H9 (cell line): Measurements from ENCODE around the gene NR2F1-AS1. TPM values are rescaled to one million over a fixed set of nuclear protein-coding genes. Genes with fewer than 3 reads are reported as not detected.

Experiments used
- DNase-seq: peaks from one replicate; pipeline ENCODE4 v3.0.0-alpha.2; 2017
- H2AFZ ChIP-seq: one replicate; pipeline ENCODE4 v1.6.1; 2013; ENCODE audit warnings: mild to moderate bottlenecking, low read length, control low read depth, moderate library complexity
- H2AK5ac ChIP-seq: 2 replicates; pipeline ENCODE4 v1.6.1; 2013; ENCODE audit warnings: low read length, control low read depth, mixed read lengths; ENCODE audit not compliant: insufficient read length
- H2BK120ac ChIP-seq: one replicate; pipeline ENCODE4 v1.6.1; 2013; ENCODE audit warnings: low read depth, mild to moderate bottlenecking, low read length, control low read depth, inconsistent platforms; ENCODE audit not compliant: poor library complexity, severe bottlenecking
- H2BK12ac ChIP-seq: 2 replicates; pipeline ENCODE4 v1.6.1; 2013; ENCODE audit warnings: low read length, control low read depth, mixed read lengths, low read depth; ENCODE audit not compliant: insufficient read length
- H2BK15ac ChIP-seq: 2 replicates; pipeline ENCODE4 v1.6.1; 2013; ENCODE audit warnings: low read depth, low read length, control low read depth
- H2BK20ac ChIP-seq: one replicate; pipeline ENCODE4 v1.6.1; 2013; ENCODE audit warnings: low read depth, mild to moderate bottlenecking, low read length, control low read depth, inconsistent platforms; ENCODE audit not compliant: poor library complexity, severe bottlenecking
- H2BK5ac ChIP-seq: 2 replicates; pipeline ENCODE4 v1.6.1; 2013; ENCODE audit warnings: low read length, control low read depth, mixed read lengths; ENCODE audit not compliant: insufficient read length
- H3K14ac ChIP-seq: 2 replicates; pipeline ENCODE4 v1.6.1; 2013; ENCODE audit warnings: low read length, control low read depth; ENCODE audit not compliant: insufficient read depth
- H3K18ac ChIP-seq: 2 replicates; pipeline ENCODE4 v1.6.1; 2013; ENCODE audit warnings: low read depth, mild to moderate bottlenecking, mixed read lengths, low read length, control low read depth; ENCODE audit not compliant: insufficient read length
- H3K23ac ChIP-seq: 2 replicates; pipeline ENCODE4 v1.6.1; 2013; ENCODE audit warnings: low read length, control low read depth, mixed read lengths, low read depth; ENCODE audit not compliant: insufficient read length
- H3K23me2 ChIP-seq: 2 replicates; pipeline ENCODE4 v1.6.1; 2013; ENCODE audit warnings: low read depth, mild to moderate bottlenecking, mixed read lengths, low read length, control low read depth; ENCODE audit not compliant: insufficient read length, poor library complexity, severe bottlenecking
- H3K27ac ChIP-seq: 2 replicates; pipeline ENCODE4 v1.5.1; 2013; ENCODE audit warnings: low read length, control low read depth, mixed read lengths, low read depth; ENCODE audit not compliant: insufficient read length
- H3K27me3 ChIP-seq: 2 replicates; pipeline ENCODE4 v1.6.1; 2013; ENCODE audit warnings: low read length, control low read depth, inconsistent platforms; ENCODE audit not compliant: insufficient read depth
- H3K4ac ChIP-seq: 2 replicates; pipeline ENCODE4 v1.6.1; 2013; ENCODE audit warnings: low read depth, mild to moderate bottlenecking, control low read depth, inconsistent platforms, low read length, moderate library complexity
- H3K4me1 ChIP-seq: 2 replicates; pipeline ENCODE4 v1.6.1; 2013; ENCODE audit warnings: low read length, control low read depth, inconsistent platforms; ENCODE audit not compliant: insufficient read depth
- H3K4me2 ChIP-seq: 2 replicates; pipeline ENCODE4 v1.6.1; 2013; ENCODE audit warnings: low read length, control low read depth, mixed read lengths; ENCODE audit not compliant: insufficient read length, insufficient read depth
- H3K56ac ChIP-seq: 2 replicates; pipeline ENCODE4 v1.6.1; 2013; ENCODE audit warnings: low read depth, mild to moderate bottlenecking, mixed read lengths, low read length, control low read depth; ENCODE audit not compliant: insufficient read length
- H3K79me1 ChIP-seq: 2 replicates; pipeline ENCODE4 v1.6.1; 2013; ENCODE audit warnings: low read depth, mild to moderate bottlenecking, moderate library complexity, low read length, control low read depth, inconsistent platforms; ENCODE audit not compliant: insufficient read depth, poor library complexity, severe bottlenecking
- H3K79me2 ChIP-seq: 2 replicates; pipeline ENCODE4 v1.6.1; 2013; ENCODE audit warnings: low read length, control low read depth, inconsistent platforms; ENCODE audit not compliant: insufficient read depth
- H3K9ac ChIP-seq: 2 replicates; pipeline ENCODE4 v1.6.1; 2013; ENCODE audit warnings: low read length, control low read depth, mixed read lengths; ENCODE audit not compliant: insufficient read length; ENCODE audit errors: extremely low read depth
- H3K9me3 ChIP-seq: one replicate; pipeline ENCODE4 v1.6.1; 2013; ENCODE audit warnings: low read depth, low read length, inconsistent platforms; ENCODE audit not compliant: control insufficient read depth
- H3T11ph ChIP-seq: one replicate; pipeline ENCODE4 v1.6.1; 2013; ENCODE audit warnings: mild to moderate bottlenecking, low read length, control low read depth, inconsistent platforms
- H4K20me1 ChIP-seq: one replicate; pipeline ENCODE4 v1.6.1; 2013; ENCODE audit not compliant: control insufficient read depth, insufficient read length, insufficient read depth
- H4K5ac ChIP-seq: 2 replicates; pipeline ENCODE4 v1.6.1; 2013; ENCODE audit warnings: low read depth, mild to moderate bottlenecking, mixed read lengths, low read length, control low read depth; ENCODE audit not compliant: insufficient read length
- H4K8ac ChIP-seq: replicated peaks from 2 replicates; pipeline ENCODE4 v1.6.1; 2013; ENCODE audit warnings: low read length, control low read depth, mixed read lengths, low read depth; ENCODE audit not compliant: insufficient read length
- H4K91ac ChIP-seq: 2 replicates; pipeline ENCODE4 v1.6.1; 2013; ENCODE audit warnings: low read depth, mild to moderate bottlenecking, moderate library complexity, mixed read lengths, low read length, control low read depth; ENCODE audit not compliant: insufficient read length
- H3K27ac Mint-ChIP-seq, 3 experiments: 2 replicates in 2 of 3; 3 replicates in 1 of 3; pipeline ENCODE4 v1.8.0; 2020 to 2021; ENCODE audit warnings: mixed read lengths in 3 of 3, mild to moderate bottlenecking in 1 of 3, moderate library complexity in 1 of 3
- H3K27me3 Mint-ChIP-seq: 2 replicates; pipeline ENCODE4 v1.8.0; 2021; ENCODE audit warnings: low read depth, mild to moderate bottlenecking, moderate library complexity, mixed read lengths
- H3K36me3 Mint-ChIP-seq, 3 experiments: 2 replicates in 2 of 3; 3 replicates in 1 of 3; pipeline ENCODE4 v1.8.0; 2020 to 2021; ENCODE audit warnings: low read depth in 3 of 3, mixed read lengths in 3 of 3; ENCODE audit not compliant: insufficient read depth in 1 of 3
- H3K4me1 Mint-ChIP-seq, 2 experiments: 2 replicates each; pipeline ENCODE4 v1.8.0; 2020; ENCODE audit warnings: mixed read lengths in 2 of 2
- H3K4me3 Mint-ChIP-seq, 2 experiments: 2 replicates in 1 of 2; 3 replicates in 1 of 2; pipeline ENCODE4 v1.8.0; 2020 to 2021; ENCODE audit warnings: mild to moderate bottlenecking in 2 of 2, mixed read lengths in 2 of 2, moderate library complexity in 1 of 2
- H3K9me3 Mint-ChIP-seq, 2 experiments: 2 replicates in 1 of 2; 3 replicates in 1 of 2; pipeline ENCODE4 v1.8.0; 2020; ENCODE audit warnings: mild to moderate bottlenecking in 2 of 2, mixed read lengths in 2 of 2, moderate library complexity in 1 of 2
- CTCF ChIP-seq: fragments of 200-600 bp; sonication (generic); conservative IDR thresholded peaks from 3 replicates; pipeline ENCODE4 v1.8.0; 2021; ENCODE audit warnings: antibody characterized with exemption, mild to moderate bottlenecking
- WGBS: extraction: QIAGEN DNeasy Blood & Tissue Kit; methylation state at CpG from one replicate; pipeline ENCODE4 v1.1.7; 2013; ENCODE audit warnings: missing lambda C conversion rate, low lambda C conversion rate, mixed read lengths; ENCODE audit not compliant: insufficient read length; ENCODE audit errors: extremely low coverage; 5-methylcytosine and 5-hydroxymethylcytosine counted together
- total RNA-seq: library from RNA; stranded (reverse); gene quantifications from 2 replicates; pipeline ENCODE4 v1.2.1, GENCODE V29; 2021

The NR2F1-AS1 gene
- total RNA-seq, 1 experiment from 2014 or later, result 1.9 TPM

- H3K4me1 ChIP-seq, result peaks cover 2% of the 10 kb centered on the region; the same call in 1 of the 2 replicates
- H3K9me3 Mint-ChIP-seq, result peaks cover 0 to 2% of the 10 kb centered on the region in 2 experiments; a peak in 2 of 5 replicates
- H4K8ac ChIP-seq, result no peak overlapping the region
- no peak overlapping the region for H3K4me2 ChIP-seq
- H3K23ac ChIP-seq, result no peak overlapping the region
- no peak for TF ChIP-seq CTCF
- no peak overlapping the region for H2BK20ac ChIP-seq
- no peak overlapping the region for H3K56ac ChIP-seq
- no CpG with 5 or more reads among the region's 2 CpGs for WGBS
- no peak overlapping the region for H3K27ac ChIP-seq
- H3K27ac Mint-ChIP-seq, result no peak overlapping the region
- H3K4ac ChIP-seq, result no peak overlapping the region
- H2AK5ac ChIP-seq, result no peak overlapping the region
- no peaks in the 10 kb centered on the region for H3K9me3 ChIP-seq
- H3K18ac ChIP-seq, result no peak overlapping the region
- no peaks in the 10 kb centered on the region for H4K20me1 ChIP-seq
- H3K79me1 ChIP-seq, result no peaks in the 10 kb centered on the region
- DNase-seq, result no peak
- no peak overlapping the region for H2BK5ac ChIP-seq
- H4K91ac ChIP-seq, result no peak overlapping the region
- H4K5ac ChIP-seq, result no peak overlapping the region
- H3K4me3 Mint-ChIP-seq, result no peak overlapping the region
- no peaks in the 10 kb centered on the region; a peak in 1 of 7 replicates for H3K36me3 Mint-ChIP-seq
- no peak overlapping the region for H2BK12ac ChIP-seq
- no peak overlapping the region for H3K9ac ChIP-seq
- peaks cover 26% of the 10 kb centered on the region for H3K27me3 Mint-ChIP-seq
- no peak overlapping the region for H3T11ph ChIP-seq
- peaks cover 14 to 28% of the 10 kb centered on the region in 2 experiments for H3K4me1 Mint-ChIP-seq
- no peak overlapping the region for H2BK15ac ChIP-seq
- no peak overlapping the region for H2AFZ ChIP-seq
- H3K79me2 ChIP-seq, result no peaks in the 10 kb centered on the region
- H2BK120ac ChIP-seq, result no peak overlapping the region
- no peak overlapping the region for H3K14ac ChIP-seq
- H3K27me3 ChIP-seq, result peaks cover 69% of the 10 kb centered on the region
- peaks cover 12% of the 10 kb centered on the region for H3K23me2 ChIP-seq
Measured at GRCh38 chr5:93582167-93582462, 1.1 kb upstream of the NR2F1-AS1 start.
